ENCODE data around the gene VPREB3.

GRCh38 chr22:23704062-23704461 lies 50.2 kb downstream of the VPREB3 start:
- TF ChIP-seq POLR2AphosphoS5 (IDR thresholded peaks at IDR 0.05; ENCODE audit: low read depth, low read length) (no peak), CTCF (IDR thresholded peaks at IDR 0.05) (no peak), SIN3A (IDR thresholded peaks at IDR 0.05; ENCODE audit: borderline replicate concordance, insufficient read depth, low read depth, low read length) (no peak)

Data from Panc1 (cell line).